ENCODE data around the gene CDHR2. TPM values are rescaled to one million over a fixed set of nuclear protein-coding genes. Genes with fewer than 3 reads are reported as not detected.
A peak's percentile ranks its signal among the peaks of the same experiment; 100 is the strongest.

CDHR2 gene
- total RNA-seq, 1 donor: not detected

- TF ChIP-seq CTCF (IDR thresholded peaks at IDR 0.05; ENCODE audit: insufficient read depth, low read length): peak; percentile 57
- H3K4me3 ChIP-seq (ENCODE audit: low read depth, low read length): peak overlapping the region; percentile 33
- peak; percentile 79 for DNase-seq (ENCODE audit: low read depth)
Observed at GRCh38 chr5:176619203-176619568, 70.0 kb downstream of the CDHR2 start.

GRCh38 chr5:176619569-176620332, 70.6 kb downstream of the CDHR2 start:
- no peak for TF ChIP-seq CTCF (IDR thresholded peaks at IDR 0.05; ENCODE audit: insufficient read depth, low read length)
- peak overlapping the region; percentile 9 for H3K4me3 ChIP-seq (ENCODE audit: low read depth, low read length)
- no peak for DNase-seq (ENCODE audit: low read depth)

GRCh38 chr5:176620333-176620981, 71.3 kb downstream of the CDHR2 start:
- no peak overlapping the region for H3K4me3 ChIP-seq (ENCODE audit: low read depth, low read length)
- DNase-seq (ENCODE audit: low read depth): no peak
- no peak for TF ChIP-seq CTCF (IDR thresholded peaks at IDR 0.05; ENCODE audit: insufficient read depth, low read length)

GRCh38 chr5:176621661-176622079, 72.5 kb downstream of the CDHR2 start:
- no peak overlapping the region for H3K4me3 ChIP-seq (ENCODE audit: low read depth, low read length)
- TF ChIP-seq CTCF (IDR thresholded peaks at IDR 0.05; ENCODE audit: insufficient read depth, low read length): no peak
- DNase-seq (ENCODE audit: low read depth): peak; percentile 28

- no peak for DNase-seq (ENCODE audit: low read depth)
- no peak for TF ChIP-seq CTCF (IDR thresholded peaks at IDR 0.05; ENCODE audit: insufficient read depth, low read length)
- H3K4me3 ChIP-seq (ENCODE audit: low read depth, low read length): no peak overlapping the region
Observed at GRCh38 chr5:176624142-176624541, 75.0 kb downstream of the CDHR2 start.

GRCh38 chr5:176624938-176625337, 75.8 kb downstream of the CDHR2 start:
- no peak overlapping the region for H3K4me3 ChIP-seq (ENCODE audit: low read depth, low read length)
- DNase-seq (ENCODE audit: low read depth): no peak

More at GRCh38 chr5:176624938-176625337, 75.8 kb downstream of the CDHR2 start:
- TF ChIP-seq CTCF (IDR thresholded peaks at IDR 0.05; ENCODE audit: insufficient read depth, low read length): no peak

Data from fibroblast of the aortic adventitia (primary cell).